Gastroesophageal sphincter (tissue), 4 donors: ENCODE measurements around the gene SND1. TPM values are rescaled to one million over a fixed set of nuclear protein-coding genes. Genes with fewer than 3 reads are reported as not detected.

Source experiments
- ATAC-seq: fragments of 150-250 bp; one replicate; pipeline ENCODE4 v1.9.1; 2016; ENCODE audit warnings: mild to moderate bottlenecking, moderate library complexity
- H3K27ac ChIP-seq, 4 donors: fragments of 200-600 bp; sonication (generic) in 3 of 4; 1 replicate in 3 of 4; 2 replicates in 1 of 4; pipeline ENCODE4 v1.5.1; 2016 to 2019
- H3K27me3 ChIP-seq: fragments of 200-600 bp; sonication (generic); one replicate; pipeline ENCODE4 v1.5.1; 2019
- H3K36me3 ChIP-seq, 2 donors: fragments of 200-600 bp; sonication (generic); one replicate each; pipeline ENCODE4 v1.5.1; 2019; ENCODE audit warnings: control low read depth in 1 of 2
- H3K4me1 ChIP-seq, 3 donors: fragments of 200-600 bp; sonication (generic); 1 replicate in 2 of 3; 2 replicates in 1 of 3; pipeline ENCODE4 v1.5.1; 2016 to 2019; ENCODE audit warnings: control low read depth in 2 of 3
- H3K4me3 ChIP-seq, 2 donors: fragments of 200-600 bp; sonication (generic); one replicate each; pipeline ENCODE4 v1.5.1; 2019; ENCODE audit warnings: mild to moderate bottlenecking in 1 of 2, moderate library complexity in 1 of 2
- H3K9me3 ChIP-seq, 3 donors: fragments of 200-600 bp; sonication (generic); one replicate each; pipeline ENCODE4 v1.5.1; 2017 to 2019; ENCODE audit warnings: control low read depth in 2 of 3
- CTCF ChIP-seq, 4 experiments: fragments of 200-600 bp in 2 of 4; fragments of 450-650 bp in 2 of 4; sonication (generic) in 1 of 4; IDR thresholded peaks; one replicate each; pipeline ENCODE4 v1.5.1; 2017 to 2019; ENCODE audit warnings: antibody characterized with exemption in 4 of 4, mild to moderate bottlenecking in 2 of 4, moderate library complexity in 2 of 4
- EP300 ChIP-seq: sonication (generic); formaldehyde crosslinking; IDR thresholded peaks from one replicate; pipeline ENCODE4 v1.6.1; 2017; ENCODE audit warnings: antibody characterized with exemption, mild to moderate bottlenecking
- POLR2A ChIP-seq, 2 donors: fragments of 450-650 bp; IDR thresholded peaks; one replicate each; pipeline ENCODE4 v1.6.1; 2017; ENCODE audit warnings: antibody characterized with exemption in 2 of 2, mild to moderate bottlenecking in 2 of 2, moderate library complexity in 1 of 2
- POLR2AphosphoS5 ChIP-seq: sonication (generic); formaldehyde crosslinking; IDR thresholded peaks from one replicate; pipeline ENCODE4 v1.6.1; 2017; ENCODE audit warnings: antibody characterized with exemption
- WGBS, 2 donors: methylation state at CpG; one replicate each; pipeline ENCODE4 v1.1.5; 2018; ENCODE audit warnings: low coverage in 1 of 2; 5-methylcytosine and 5-hydroxymethylcytosine counted together
- total RNA-seq, 4 donors: library from RNA; depleted of rRNA; stranded (reverse); fragments of >200 nt; gene quantifications; one replicate each; pipeline ENCODE4 v1.1.0, GENCODE V29; 2016

The SND1 gene
- total RNA-seq, 4 donors from 2014 or later: 97.1 to 119 (median 103) TPM

GRCh38 chr7:127822822-127823508, 171.0 kb downstream of the SND1 start:
- H3K4me1 ChIP-seq: no peaks in the 10 kb centered on the region
- TF ChIP-seq EP300: no peak
- TF ChIP-seq CTCF (IDR thresholded peaks at IDR 0.05): no peak
- no peak for TF ChIP-seq POLR2AphosphoS5
- no peak for TF ChIP-seq POLR2A (IDR thresholded peaks at IDR 0.05)
- H3K9me3 ChIP-seq: no peaks in the 10 kb centered on the region
- ATAC-seq: no peak
- H3K27ac ChIP-seq: no peak overlapping the region
- no peak overlapping the region for H3K4me3 ChIP-seq
- WGBS, 2 donors: 89 to 92% methylated on average over 5 of the region's 5 CpGs
- H3K36me3 ChIP-seq: no peaks in the 10 kb centered on the region
- H3K27me3 ChIP-seq: no peaks in the 10 kb centered on the region

GRCh38 chr7:127824682-127825081, 172.7 kb downstream of the SND1 start:
- TF ChIP-seq EP300 (no peak), POLR2A (IDR thresholded peaks at IDR 0.05) (no peak), POLR2AphosphoS5 (no peak), CTCF (IDR thresholded peaks at IDR 0.05) (no peak)
- Histone ChIP-seq H3K27me3 (no peaks in the 10 kb centered on the region), H3K27ac (no peak overlapping the region), H3K4me1 (no peaks in the 10 kb centered on the region), H3K4me3 (no peak overlapping the region), H3K9me3 (no peaks in the 10 kb centered on the region), H3K36me3 (no peaks in the 10 kb centered on the region)
- 21 to 67% methylated on average over 1 of the region's 1 CpG for WGBS, 2 donors
- ATAC-seq: no peak

- no peak overlapping the region for H3K27ac ChIP-seq
- TF ChIP-seq EP300 (no peak), POLR2AphosphoS5 (no peak), POLR2A (IDR thresholded peaks at IDR 0.05) (no peak), CTCF (IDR thresholded peaks at IDR 0.05) (no peak)
- no peaks in the 10 kb centered on the region for H3K9me3 ChIP-seq
- ATAC-seq: no peak
- 88 to 94% methylated on average over 2 to 4 of the region's 4 CpGs for WGBS, 2 donors
- no peaks in the 10 kb centered on the region for H3K36me3 ChIP-seq
- no peaks in the 10 kb centered on the region for H3K4me1 ChIP-seq
- no peak overlapping the region for H3K4me3 ChIP-seq
- H3K27me3 ChIP-seq: no peaks in the 10 kb centered on the region
Observed at GRCh38 chr7:127828843-127829500, 177.0 kb downstream of the SND1 start.

GRCh38 chr7:127831318-127832219, 179.6 kb downstream of the SND1 start:
- Histone ChIP-seq H3K4me3 (no peak overlapping the region), H3K4me1 (no peaks in the 10 kb centered on the region), H3K9me3 (no peaks in the 10 kb centered on the region), H3K36me3 (no peaks in the 10 kb centered on the region), H3K27me3 (no peaks in the 10 kb centered on the region), H3K27ac (no peak overlapping the region)
- ATAC-seq: no peak
- TF ChIP-seq POLR2AphosphoS5: no peak
- TF ChIP-seq EP300: no peak
- TF ChIP-seq CTCF (IDR thresholded peaks at IDR 0.05): no peak
- TF ChIP-seq POLR2A (IDR thresholded peaks at IDR 0.05): no peak
- 51 to 65% methylated on average over 3 to 5 of the region's 5 CpGs for WGBS, 2 donors
